ENCODE data around the gene SYTL3. TPM values are rescaled to one million over a fixed set of nuclear protein-coding genes. Genes with fewer than 3 reads are reported as not detected.
"Not testable (repeated sequence)": the region's sequence is repeated elsewhere in the genome, so short reads cannot be mapped to it uniquely, and the experiment has no call there.

Gene SYTL3
- total RNA-seq, 2 donors from 2014 or later = 4.2 to 5.6 TPM

GRCh38 chr6:158674342-158675131 is 24.7 kb downstream of the SYTL3 start:
- Histone ChIP-seq H3K4me3 (no peak overlapping the region), H3K27me3 (no peaks in the 10 kb centered on the region), H3K9me3 (no peaks in the 10 kb centered on the region), H3K4me1 (no peaks in the 10 kb centered on the region), H3K36me3 (no peaks in the 10 kb centered on the region), H3K27ac (no peak overlapping the region)
- no peak for DNase-seq (ENCODE audit: low spot score)
- no peak for TF ChIP-seq CTCF (IDR thresholded peaks at IDR 0.05)

DNA sequence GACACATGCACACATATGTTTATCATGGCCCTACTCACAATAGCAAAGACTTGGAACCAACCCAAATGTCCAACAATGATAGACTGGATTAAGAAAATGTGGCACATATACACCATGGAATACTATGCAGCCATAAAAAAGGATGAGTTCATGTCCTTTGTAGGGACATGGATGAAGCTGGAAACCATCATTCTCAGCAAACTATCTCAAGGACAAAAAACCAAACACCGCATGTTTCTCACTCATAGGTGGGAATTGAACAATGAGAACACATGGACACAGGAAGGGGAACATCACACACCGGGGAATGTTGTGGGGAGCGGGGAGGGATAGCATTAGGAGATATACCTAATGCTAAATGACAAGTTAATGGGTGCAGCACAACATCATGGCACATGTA is 27.2 kb downstream of the SYTL3 start:
- DNase-seq (ENCODE audit: low spot score) = not testable (repeated sequence)

DNA sequence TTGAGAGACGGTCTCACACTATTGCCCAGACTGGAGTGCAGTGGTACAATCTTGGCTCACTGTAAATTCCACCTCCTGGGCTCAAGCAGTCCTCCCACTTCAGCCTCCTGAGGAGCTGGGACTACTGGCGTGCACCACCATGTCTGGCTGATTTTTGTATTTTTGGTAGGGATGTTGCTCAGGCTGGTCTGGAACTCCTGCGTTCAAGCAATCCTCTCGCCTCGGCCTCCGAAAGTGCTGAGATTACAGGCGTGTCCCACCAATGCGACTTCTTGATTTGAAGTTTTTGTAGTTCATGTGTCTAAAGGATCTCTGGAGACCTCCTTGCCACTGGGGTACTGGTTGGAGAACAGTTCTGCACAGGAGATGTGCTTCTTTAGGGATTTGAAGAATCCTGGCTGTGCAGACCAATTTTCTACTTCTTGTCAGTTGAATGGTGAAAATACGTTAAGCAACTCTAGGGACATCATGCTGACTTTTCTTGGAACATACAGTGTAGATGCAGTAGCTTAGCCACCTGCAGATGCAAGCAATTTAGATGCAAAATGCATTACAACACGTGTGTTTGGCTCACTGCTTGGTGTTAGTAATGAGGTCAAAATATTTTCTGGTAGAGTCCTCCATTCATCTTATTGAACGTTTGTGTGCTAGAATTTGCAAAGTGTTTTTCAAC is 28.2 kb downstream of the SYTL3 start:
- no peaks in the 10 kb centered on the region for H3K27me3 ChIP-seq
- no peak overlapping the region for H3K4me3 ChIP-seq
- no peaks in the 10 kb centered on the region for H3K9me3 ChIP-seq
- no peak for TF ChIP-seq CTCF (IDR thresholded peaks at IDR 0.05)
- H3K36me3 ChIP-seq = no peaks in the 10 kb centered on the region
- H3K27ac ChIP-seq = no peak overlapping the region
- no peak for DNase-seq (ENCODE audit: low spot score)
- H3K4me1 ChIP-seq = no peaks in the 10 kb centered on the region

More for the DNA sequence above, 27.2 kb downstream of the SYTL3 start:
- H3K36me3 ChIP-seq, H3K27ac ChIP-seq, H3K4me3 ChIP-seq, H3K27me3 ChIP-seq, H3K9me3 ChIP-seq, H3K4me1 ChIP-seq: not testable (repeated sequence)

GRCh38 chr6:158680015-158680414 is 30.2 kb downstream of the SYTL3 start:
- Histone ChIP-seq H3K27me3 (no peaks in the 10 kb centered on the region), H3K9me3 (no peaks in the 10 kb centered on the region), H3K36me3 (no peaks in the 10 kb centered on the region), H3K4me3 (no peak overlapping the region), H3K27ac (no peak overlapping the region), H3K4me1 (no peaks in the 10 kb centered on the region)
- no peak for DNase-seq (ENCODE audit: low spot score)
- no peak for TF ChIP-seq CTCF (IDR thresholded peaks at IDR 0.05)

DNA sequence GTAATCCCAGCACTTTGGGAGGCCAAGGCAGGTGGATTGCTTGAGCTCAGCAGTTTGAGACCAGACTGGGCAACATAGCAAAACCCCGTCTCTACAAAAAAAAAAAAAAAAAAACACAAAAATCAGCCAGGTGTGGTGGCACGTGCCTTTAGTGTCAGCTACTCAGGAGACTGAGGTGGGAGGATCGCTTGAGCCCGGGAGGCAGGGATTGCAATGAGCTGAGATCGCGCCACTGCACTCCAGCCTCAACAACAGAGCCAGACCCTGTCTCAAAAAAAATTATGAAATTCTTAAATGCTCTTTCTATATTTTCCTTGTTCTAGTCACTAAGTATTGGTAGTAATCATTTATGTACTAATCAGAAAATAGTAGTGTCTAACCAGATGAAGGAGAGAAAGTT is 30.6 kb downstream of the SYTL3 start:
- no peak overlapping the region for H3K27ac ChIP-seq
- no peaks in the 10 kb centered on the region for H3K4me1 ChIP-seq
- no peaks in the 10 kb centered on the region for H3K9me3 ChIP-seq
- H3K4me3 ChIP-seq = no peak overlapping the region
- no peaks in the 10 kb centered on the region for H3K36me3 ChIP-seq
- no peak for TF ChIP-seq CTCF (IDR thresholded peaks at IDR 0.05)
- no peaks in the 10 kb centered on the region for H3K27me3 ChIP-seq
- DNase-seq (ENCODE audit: low spot score) = no peak

DNA sequence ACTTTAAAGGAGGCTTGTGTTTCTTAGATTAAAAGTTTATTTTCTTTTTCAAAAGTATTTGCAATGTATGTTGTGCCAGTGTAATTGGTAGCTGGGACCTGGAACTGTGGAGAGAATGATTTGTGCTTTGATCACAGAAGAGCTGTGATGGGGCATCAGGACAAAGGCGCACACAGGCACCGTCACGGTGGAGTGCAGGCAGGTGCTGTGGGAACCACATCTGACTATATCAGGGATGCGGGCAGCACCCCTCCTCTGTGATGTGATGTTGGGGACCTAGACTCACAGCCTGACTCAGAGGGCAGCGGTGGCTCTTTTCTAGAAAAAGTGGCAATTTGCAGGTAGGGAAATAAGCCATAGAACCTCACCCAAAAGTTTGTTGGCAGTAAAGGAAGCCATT is 34.5 kb downstream of the SYTL3 start:
- TF ChIP-seq CTCF (IDR thresholded peaks at IDR 0.05) = no peak
- Histone ChIP-seq H3K4me3 (no peak overlapping the region), H3K36me3 (no peaks in the 10 kb centered on the region), H3K27ac (no peak overlapping the region), H3K9me3 (no peaks in the 10 kb centered on the region), H3K27me3 (no peaks in the 10 kb centered on the region), H3K4me1 (no peaks in the 10 kb centered on the region)
- DNase-seq (ENCODE audit: low spot score) = no peak
